K562 (cell line): Measurements from ENCODE around the gene STK26. TPM values are rescaled to one million over a fixed set of nuclear protein-coding genes. Genes with fewer than 3 reads are reported as not detected.
"Not testable (repeated sequence)": the region's sequence is repeated elsewhere in the genome, so short reads cannot be mapped to it uniquely, and the experiment has no call there.

Experiments
- ATAC-seq: fragments of 200-7000 bp; cut with Tn5 transposase; 3 replicates; pipeline ENCODE4 v1.9.1; 2020; ENCODE audit warnings: moderate library complexity
- BruUV-seq: library from RNA; stranded (reverse); fragments of 400-500 nt; replicated peaks from 2 replicates; lab custom pipeline; 2021; lab: Mats Ljungman, UMichigan
- CTCF ChIA-PET: fragments of 300-600 bp; formaldehyde crosslinking; extraction: SDS; loops from one replicate; lab custom pipeline; 2021; ENCODE audit warnings: low intra/inter-chr PET ratio; lab: Yijun Ruan, JAX
- POLR2A ChIA-PET: fragments of 300-600, 350-650 bp; sonication (Branson Sonifier 250); formaldehyde crosslinking; extraction: SDS; loops from one replicate; lab custom pipeline; 2021; ENCODE audit warnings: antibody characterized with exemption, inconsistent platforms; lab: Yijun Ruan, JAX
- DNase-seq, 4 experiments: peaks; one replicate each; pipeline versions ENCODE4 v3.0.0 to v3.0.0-alpha.2; 2011 to 2018; ENCODE audit warnings: low spot score in 3 of 4, mixed read lengths in 3 of 4; ENCODE audit errors: extremely low read depth in 1 of 4
- FAIRE-seq: peaks from 2 replicates; lab custom pipeline; 2011; peaks lifted over from hg19 to GRCh38; lab: Jason Lieb, UNC
- H2AFZ ChIP-seq: 2 replicates; pipeline ENCODE4 v1.6.0; 2011; ENCODE audit warnings: low read depth, low read length, control low read depth, inconsistent platforms
- H3K27ac ChIP-seq: fragments of 200-600 bp; 3 replicates; pipeline ENCODE4 v1.8.0; 2011; ENCODE audit warnings: low read depth, mild to moderate bottlenecking, control low read depth, inconsistent platforms, low read length, moderate library complexity, mixed read lengths; ENCODE audit errors: extremely low read depth
- H3K27me3 ChIP-seq, 2 experiments: fragments of 300-600 bp in 1 of 2; 2 replicates in 1 of 2; 3 replicates in 1 of 2; pipeline versions ENCODE4 v1.6.0 to v1.8.0; 2011; ENCODE audit warnings: inconsistent platforms in 2 of 2, low read length in 2 of 2, mild to moderate bottlenecking in 1 of 2, mixed read lengths in 1 of 2, moderate library complexity in 1 of 2; ENCODE audit not compliant: control insufficient read depth in 2 of 2, insufficient read depth in 2 of 2
- H3K36me3 ChIP-seq: fragments of 300-600 bp; 3 replicates; pipeline ENCODE4 v1.8.0; 2011; ENCODE audit warnings: mild to moderate bottlenecking, low read length, inconsistent platforms; ENCODE audit not compliant: control insufficient read depth, insufficient read depth
- H3K4me1 ChIP-seq, 2 experiments: fragments of 200-600 bp in 1 of 2; replicated peaks in 1 of 2; 2 replicates in 1 of 2; 3 replicates in 1 of 2; pipeline versions ENCODE4 v1.5.1 to v1.8.0; 2011; ENCODE audit warnings: inconsistent platforms in 2 of 2, low read length in 2 of 2, mild to moderate bottlenecking in 1 of 2, mixed read lengths in 1 of 2, moderate library complexity in 1 of 2; ENCODE audit not compliant: control insufficient read depth in 2 of 2, insufficient read depth in 2 of 2
- H3K4me2 ChIP-seq: 2 replicates; pipeline ENCODE4 v1.6.1; 2011; ENCODE audit warnings: low read length, control low read depth, inconsistent platforms, mixed read lengths; ENCODE audit not compliant: insufficient read depth
- H3K4me3 ChIP-seq: fragments of 200-600 bp; sonication (generic), shearing (Covaris generic); 2 replicates; pipeline ENCODE4 v1.5.1; 2016; ENCODE audit warnings: control low read depth, inconsistent platforms
- H3K79me2 ChIP-seq: fragments of 200-600 bp; 3 replicates; pipeline ENCODE4 v1.8.0; 2011; ENCODE audit warnings: low read length, inconsistent platforms; ENCODE audit not compliant: control insufficient read depth, insufficient read depth
- H3K9ac ChIP-seq, 2 experiments: 2 replicates each; pipeline versions ENCODE4 v1.6.0 to v1.6.1; 2011; ENCODE audit warnings: low read depth in 2 of 2, low read length in 2 of 2, control low read depth in 1 of 2, inconsistent platforms in 1 of 2, mild to moderate bottlenecking in 1 of 2, mixed read lengths in 1 of 2; ENCODE audit not compliant: insufficient read depth in 1 of 2
- H3K9me1 ChIP-seq: one replicate; pipeline ENCODE4 v1.6.0; 2011; ENCODE audit warnings: inconsistent platforms, mild to moderate bottlenecking, low read length, moderate library complexity; ENCODE audit not compliant: control insufficient read depth, insufficient read depth
- H3K9me3 ChIP-seq: replicated peaks from 2 replicates; pipeline ENCODE4 v1.5.1; 2011; ENCODE audit warnings: low read depth, low read length, inconsistent platforms; ENCODE audit not compliant: control insufficient read depth, insufficient read depth
- H4K20me1 ChIP-seq: replicated peaks from 2 replicates; pipeline ENCODE4 v1.6.1; 2011; ENCODE audit warnings: low read length, inconsistent platforms, mixed read lengths; ENCODE audit not compliant: control insufficient read depth, insufficient read depth
- BCOR ChIP-seq: fragments of 450-650 bp; IDR thresholded peaks from 2 replicates; pipeline ENCODE4 v1.6.1; 2016
- CREBBP ChIP-seq: IDR thresholded peaks from one replicate; pipeline ENCODE4 v1.6.1; 2012; ENCODE audit warnings: low read depth, mild to moderate bottlenecking, control low read depth, inconsistent platforms, low read length
- KDM1A ChIP-seq, 2 experiments: fragments of 450-650 bp; IDR thresholded peaks; 2 replicates each; pipeline ENCODE4 v1.6.1; 2016; ENCODE audit warnings: mild to moderate bottlenecking in 2 of 2
- RAD21 ChIP-seq, 2 experiments: fragments of 250-450 bp in 1 of 2; fragments of 450-650 bp in 1 of 2; sonication (Bioruptor Pico) in 1 of 2; formaldehyde crosslinking in 1 of 2; IDR thresholded peaks in 1 of 2; conservative IDR thresholded peaks in 1 of 2; 2 replicates each; pipeline versions ENCODE4 v1.4.0 to v1.8.0; 2020 to 2022; ENCODE audit warnings: mild to moderate bottlenecking in 2 of 2, moderate library complexity in 1 of 2
- SPI1 ChIP-seq: IDR thresholded peaks from 2 replicates; pipeline ENCODE4 v1.6.1; 2011; ENCODE audit warnings: low read depth, low read length, control low read depth, borderline replicate concordance
- ZNF12 ChIP-seq: sonication (generic); formaldehyde crosslinking; IDR thresholded peaks from 2 replicates; pipeline ENCODE4 v1.4.0; 2020; ENCODE audit warnings: mild to moderate bottlenecking, missing genetic modification reagents
- ZNF146 ChIP-seq: IDR thresholded peaks from one replicate; pipeline ENCODE4 v1.6.1; 2018; ENCODE audit warnings: missing compliant biosample characterization; ENCODE audit not compliant: unreplicated experiment
- WGBS: fragments of 100-300 bp; shearing (Covaris generic); methylation state at CpG from one replicate; pipeline ENCODE4 v1.1.6; 2016; ENCODE audit warnings: low coverage, mixed read lengths; ENCODE audit not compliant: insufficient coverage; ENCODE audit errors: missing lambda C conversion rate; 5-methylcytosine and 5-hydroxymethylcytosine counted together
- in situ Hi-C: fragments of 300-500 bp; cut with MboI; formaldehyde crosslinking; loops from 4 replicates; pipeline ENCODE4 v1.15.0; 2018; ENCODE audit warnings: inconsistent platforms, mixed read lengths
- intact Hi-C: fragments of 100-400 bp; cut with micrococcal nuclease; formaldehyde crosslinking; loops from 2 replicates; pipeline ENCODE4 v1.14.2; 2022
- polyA plus RNA-seq, 8 experiments: library from polyadenylated mRNA; depleted of rRNA in 4 of 8; stranded (reverse) in 5 of 8; unstranded in 3 of 8; fragments of >200 nt; fragmentation: Nextera tagmentation in 2 of 8; fragmentation: Illumina TruSeq in 1 of 8; extraction: Ambion mirVana in 2 of 8; extraction: Trizol in 1 of 8; gene quantifications; 2 replicates each; pipeline versions ENCODE4 v1.2.1 to v1.2.3, GENCODE V29; 2011 to 2014; ENCODE audit warnings: inconsistent platforms in 1 of 8, missing spikeins in 1 of 8
- total RNA-seq, 7 experiments: library from RNA; depleted of rRNA in 6 of 7; stranded (reverse); fragments of >200 nt in 6 of 7; fragmentation: Illumina TruSeq in 2 of 7; extraction: Trizol in 2 of 7; gene quantifications; 2 replicates each; pipeline versions ENCODE4 v1.2.1 to v1.2.3, GENCODE V29; 2011 to 2021; ENCODE audit warnings: low replicate concordance in 1 of 7

STK26 gene
- total and polyA plus RNA-seq, 9 of the 15 experiments (the other 6 are each of a cell fraction or from before 2014, with no cell fraction given): 28.1 to 72.9 (median 50.1) TPM

DNA sequence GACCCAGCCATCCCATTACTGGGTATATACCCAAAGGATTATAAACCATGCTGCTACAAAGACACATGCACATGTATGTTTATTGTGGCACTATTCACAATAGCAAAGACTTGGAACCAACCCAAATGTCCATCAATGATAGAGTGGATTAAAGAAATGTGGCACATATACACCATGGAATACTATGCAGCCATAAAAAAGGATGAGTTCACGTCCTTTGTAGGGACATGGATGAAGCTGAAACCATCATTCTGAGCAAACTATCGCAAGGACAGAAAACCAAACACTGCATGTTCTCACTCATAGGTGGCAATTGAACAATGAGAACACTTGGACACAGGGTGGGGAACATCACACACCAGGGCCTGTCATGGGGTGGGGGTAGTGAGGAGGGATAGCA, 12.9 kb upstream of the STK26 start:
- H4K20me1 ChIP-seq, H3K36me3 ChIP-seq, POLR2A ChIA-PET, H3K27ac ChIP-seq, H3K4me2 ChIP-seq, H3K9me1 ChIP-seq, ATAC-seq, BruUV-seq, H3K27me3 ChIP-seq, CTCF ChIA-PET, DNase-seq: not testable (repeated sequence)
- H3K4me1 ChIP-seq: peaks cover 0 to 22% of the 10 kb centered on the region in 2 experiments; a peak in 4 of 5 replicates
- WGBS: 54% methylated on average over 2 of the region's 2 CpGs
- TF ChIP-seq KDM1A (IDR thresholded peaks at IDR 0.05): 0 out of 4 replicates have a peak, but pooled peaks of 1 of the 2 experiments have one; percentile 16
- peak; percentile 56; the same call in 1 of the 2 replicates for TF ChIP-seq BCOR
- TF ChIP-seq ZNF146 (CRISPR knock-in tag): peak; percentile 64
- TF ChIP-seq, all 486 proteins: peak for 3; not testable (repeated sequence) for 483
- FAIRE-seq, H3K4me3 ChIP-seq, in situ Hi-C loops, H3K79me2 ChIP-seq, H3K9ac ChIP-seq, intact Hi-C loops, H3K9me3 ChIP-seq, H2AFZ ChIP-seq: not testable (repeated sequence)

DNA sequence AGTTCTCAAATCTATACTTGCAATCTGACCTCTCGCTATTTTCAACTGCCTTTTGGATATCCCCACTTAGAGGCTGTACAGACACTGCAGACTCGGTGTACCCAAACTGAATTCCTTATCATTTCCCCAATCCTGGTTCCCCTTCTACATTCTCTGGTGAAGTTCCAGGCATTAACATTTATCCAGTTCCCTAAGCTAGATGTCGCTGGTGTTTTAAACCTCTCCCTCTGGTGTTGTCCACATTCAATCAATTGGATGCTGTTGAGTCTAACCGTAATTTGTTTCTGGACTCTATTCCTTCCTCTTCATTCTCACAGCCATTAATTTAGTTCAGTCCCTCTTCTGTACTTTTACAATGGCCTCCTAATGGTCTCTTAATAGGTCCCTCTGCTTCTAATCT, 7.2 kb upstream of the STK26 start:
- intact Hi-C loops: loop anchor here (2.0 kb wide), 2 partner anchors 31 to 55 kb away; no protein-coding TSS in a partner anchor
- Histone ChIP-seq H3K4me2 (peak overlapping the region; percentile 29; the same call in 1 of the 2 replicates), H3K27me3 (no peaks in the 10 kb centered on the region), H3K79me2 (no peaks in the 10 kb centered on the region), H2AFZ (peak overlapping the region; percentile 75), H3K9me1 (no peaks in the 10 kb centered on the region), H3K27ac (no peak overlapping the region), H3K4me1 (peaks cover 7 to 32% of the 10 kb centered on the region in 2 experiments; a peak in 4 of 5 replicates), H3K36me3 (no peaks in the 10 kb centered on the region), H4K20me1 (no peaks in the 10 kb centered on the region), H3K4me3 (no peak overlapping the region), H3K9ac (no peak overlapping the region), H3K9me3 (no peaks in the 10 kb centered on the region)
- FAIRE-seq (peak; percentile 73), DNase-seq (peak in 2 of 4 experiments; percentile 10 to 34), ATAC-seq (peak; percentile 70)
- 7% methylated on average over 4 of the region's 4 CpGs for WGBS
- BruUV-seq: no TSS peak
- ChIA-PET CTCF (interaction anchor here (1.5 kb wide), 1 partner anchor 598 kb away, joined by 3 read pairs; no protein-coding TSS in a partner anchor), POLR2A (interaction anchor here (0.6 to 1.3 kb wide), 3 partner anchors 8 to 293 kb away, joined by 3 read pairs; no protein-coding TSS in a partner anchor)
- in situ Hi-C loops: no loop called here
- TF ChIP-seq RAD21 (CRISPR knock-in tag; conservative IDR thresholded peaks at IDR 0.05 in 1 of 2, IDR thresholded peaks at IDR 0.05 in 1 of 2) (peak; percentile 33 to 55), ZNF12 (CRISPR knock-in tag) (no peak), SPI1 (peak; percentile 17; the same call in 1 of the 2 replicates), CREBBP (no peak)
